Epithelial cell of proximal tubule (primary cell): Measurements from ENCODE around the gene GJC2. TPM values are rescaled to one million over a fixed set of nuclear protein-coding genes. Genes with fewer than 3 reads are reported as not detected.

ENCODE experiments used
- DNase-seq: peaks from one replicate; pipeline ENCODE4 v3.0.0-alpha.2; 2011; ENCODE audit warnings: low read depth
- H3K4me3 ChIP-seq: 2 replicates; pipeline ENCODE4 v1.5.1; 2011; ENCODE audit warnings: low read depth, mild to moderate bottlenecking, low read length
- total RNA-seq: library from RNA; depleted of rRNA; stranded (reverse); fragments of >200 nt; gene quantifications from 2 replicates; pipeline ENCODE4 v1.2.3, GENCODE V29; 2015
- TF ChIP-seq, protein P1 (sequence below): conservative IDR thresholded peaks from 2 replicates; pipeline ENCODE4 v1.5.1; 2012; ENCODE audit warnings: low read depth, mild to moderate bottlenecking, low read length

GJC2 gene
- total RNA-seq, 1 donor from 2014 or later = 0.69 TPM

GRCh38 chr1:228178737-228179684 lies 29.3 kb downstream of the GJC2 start:
- no peak for DNase-seq
- TF ChIP-seq, protein P1, sequence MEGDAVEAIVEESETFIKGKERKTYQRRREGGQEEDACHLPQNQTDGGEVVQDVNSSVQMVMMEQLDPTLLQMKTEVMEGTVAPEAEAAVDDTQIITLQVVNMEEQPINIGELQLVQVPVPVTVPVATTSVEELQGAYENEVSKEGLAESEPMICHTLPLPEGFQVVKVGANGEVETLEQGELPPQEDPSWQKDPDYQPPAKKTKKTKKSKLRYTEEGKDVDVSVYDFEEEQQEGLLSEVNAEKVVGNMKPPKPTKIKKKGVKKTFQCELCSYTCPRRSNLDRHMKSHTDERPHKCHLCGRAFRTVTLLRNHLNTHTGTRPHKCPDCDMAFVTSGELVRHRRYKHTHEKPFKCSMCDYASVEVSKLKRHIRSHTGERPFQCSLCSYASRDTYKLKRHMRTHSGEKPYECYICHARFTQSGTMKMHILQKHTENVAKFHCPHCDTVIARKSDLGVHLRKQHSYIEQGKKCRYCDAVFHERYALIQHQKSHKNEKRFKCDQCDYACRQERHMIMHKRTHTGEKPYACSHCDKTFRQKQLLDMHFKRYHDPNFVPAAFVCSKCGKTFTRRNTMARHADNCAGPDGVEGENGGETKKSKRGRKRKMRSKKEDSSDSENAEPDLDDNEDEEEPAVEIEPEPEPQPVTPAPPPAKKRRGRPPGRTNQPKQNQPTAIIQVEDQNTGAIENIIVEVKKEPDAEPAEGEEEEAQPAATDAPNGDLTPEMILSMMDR = no peak
- no peak overlapping the region for H3K4me3 ChIP-seq

- TF ChIP-seq, protein P1 = peak; percentile 40
- DNase-seq = no peak
- H3K4me3 ChIP-seq = no peak overlapping the region
Measured at GRCh38 chr1:228180271-228180958, 30.7 kb downstream of the GJC2 start.

GRCh38 chr1:228180959-228181644 lies 31.4 kb downstream of the GJC2 start:
- TF ChIP-seq, protein P1 = no peak

DNA sequence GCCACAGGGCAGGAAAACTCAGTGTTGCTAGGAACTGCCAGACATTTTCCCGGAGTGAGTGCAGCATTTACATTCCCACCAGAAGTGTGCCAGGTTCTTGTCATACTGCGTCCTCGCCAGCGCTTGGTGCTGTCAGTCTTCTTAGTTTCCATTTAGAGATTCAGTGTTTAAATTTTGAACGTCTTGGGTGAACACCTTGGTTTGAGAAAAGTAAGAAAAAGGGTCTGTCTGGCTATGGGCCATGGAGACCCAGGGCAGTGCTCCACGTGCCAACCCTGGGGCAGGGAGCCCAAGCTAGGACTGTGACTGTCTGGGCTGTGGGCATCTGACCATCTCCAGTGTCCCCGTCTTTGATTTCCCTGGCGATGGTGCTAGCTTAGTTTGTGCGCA lies 31.9 kb downstream of the GJC2 start:
- no peak overlapping the region for H3K4me3 ChIP-seq
- TF ChIP-seq, protein P1 = no peak
- DNase-seq = no peak

More at GRCh38 chr1:228180959-228181644, 31.4 kb downstream of the GJC2 start:
- no peak for DNase-seq
- no peak overlapping the region for H3K4me3 ChIP-seq

GRCh38 chr1:228182296-228183030 lies 32.7 kb downstream of the GJC2 start:
- H3K4me3 ChIP-seq = no peak overlapping the region
- no peak for DNase-seq
- TF ChIP-seq, protein P1 = no peak

- TF ChIP-seq, protein P1 = no peak
- no peak overlapping the region for H3K4me3 ChIP-seq
- no peak for DNase-seq
Measured at GRCh38 chr1:228184152-228184551, 34.4 kb downstream of the GJC2 start.
